H1 (cell line): ENCODE data around the gene MAP4K4. TPM values are rescaled to one million over a fixed set of nuclear protein-coding genes. Genes with fewer than 3 reads are reported as not detected.
A peak's percentile ranks its signal among the peaks of the same experiment; 100 is the strongest.

Experiments
- CTCF ChIA-PET: fragments of 300-600 bp; sonication (Branson Sonifier 250); formaldehyde crosslinking; loops from one replicate; lab custom pipeline; 2021; ENCODE audit not compliant: partially characterized antibody; lab: Charles Lee
- POLR2A ChIA-PET: fragments of 300-600 bp; sonication (Branson Sonifier 250); formaldehyde crosslinking; loops from one replicate; lab custom pipeline; 2021; ENCODE audit warnings: inconsistent platforms; ENCODE audit not compliant: partially characterized antibody; lab: Charles Lee
- DNase-seq, 2 experiments: peaks; one replicate each; pipeline versions ENCODE4 v3.0.0 to v3.0.0-alpha.2; 2010 to 2022; ENCODE audit warnings: low spot score in 2 of 2, low read depth in 1 of 2, mixed read lengths in 1 of 2
- FAIRE-seq: peaks from 2 replicates; lab custom pipeline; 2011; peaks lifted over from hg19 to GRCh38; lab: Jason Lieb, UNC
- H2AFZ ChIP-seq: 2 replicates; pipeline ENCODE4 v1.8.1; 2012; ENCODE audit warnings: low read length, inconsistent platforms
- H2AK5ac ChIP-seq: 2 replicates; pipeline ENCODE4 v1.6.1; 2013; ENCODE audit warnings: low read depth, low read length
- H2BK120ac ChIP-seq: replicated peaks from 2 replicates; pipeline ENCODE3; 2013; ENCODE audit warnings: low read depth, low read length, inconsistent platforms
- H2BK12ac ChIP-seq: 2 replicates; pipeline ENCODE4 v1.6.1; 2013; ENCODE audit warnings: low read depth, low read length
- H2BK15ac ChIP-seq: 2 replicates; pipeline ENCODE4 v1.6.1; 2013; ENCODE audit warnings: low read length
- H2BK20ac ChIP-seq: 2 replicates; pipeline ENCODE4 v1.6.1; 2013; ENCODE audit warnings: low read length
- H2BK5ac ChIP-seq: 2 replicates; pipeline ENCODE4 v1.6.1; 2013; ENCODE audit warnings: low read depth, low read length
- H3K14ac ChIP-seq: 2 replicates; pipeline ENCODE4 v1.6.1; 2013; ENCODE audit warnings: inconsistent platforms; ENCODE audit not compliant: insufficient read length
- H3K18ac ChIP-seq: 2 replicates; pipeline ENCODE4 v1.6.1; 2013; ENCODE audit warnings: low read length; ENCODE audit errors: extremely low read depth
- H3K23ac ChIP-seq: 2 replicates; pipeline ENCODE4 v1.6.1; 2013; ENCODE audit warnings: inconsistent platforms; ENCODE audit not compliant: insufficient read length
- H3K23me2 ChIP-seq: 2 replicates; pipeline ENCODE4 v1.6.1; 2013; ENCODE audit warnings: low read depth, low read length
- H3K27ac ChIP-seq: 2 replicates; pipeline ENCODE4 v1.6.1; 2011; ENCODE audit warnings: low read depth, low read length, inconsistent platforms
- H3K27me3 ChIP-seq, 4 experiments: replicated peaks in 1 of 4; 1 replicate in 1 of 4; 2 replicates in 3 of 4; pipeline versions ENCODE4 v1.6.1 to v1.8.1; 2011 to 2013; ENCODE audit warnings: low read length in 3 of 4, mild to moderate bottlenecking in 3 of 4, inconsistent platforms in 2 of 4, mixed read lengths in 2 of 4, moderate library complexity in 1 of 4; ENCODE audit not compliant: control insufficient read depth in 3 of 4, insufficient read depth in 3 of 4; ENCODE audit errors: extremely low read depth in 1 of 4
- H3K36me3 ChIP-seq, 4 experiments: 2 replicates each; pipeline versions ENCODE4 v1.6.1 to v1.8.1; 2011 to 2013; ENCODE audit warnings: mild to moderate bottlenecking in 4 of 4, low read length in 3 of 4, moderate library complexity in 2 of 4, control low read depth in 1 of 4, inconsistent platforms in 1 of 4; ENCODE audit not compliant: insufficient read depth in 4 of 4, control insufficient read depth in 2 of 4
- H3K4ac ChIP-seq: replicated peaks from 2 replicates; pipeline ENCODE3; 2013; ENCODE audit warnings: low read length, low read depth, mixed read lengths, inconsistent platforms; ENCODE audit not compliant: insufficient read length
- H3K4me1 ChIP-seq, 4 experiments: replicated peaks in 1 of 4; 1 replicate in 1 of 4; 2 replicates in 3 of 4; pipeline versions ENCODE4 v1.6.1 to v1.8.1; 2011 to 2013; ENCODE audit warnings: low read length in 3 of 4, inconsistent platforms in 2 of 4, mixed read lengths in 1 of 4; ENCODE audit not compliant: insufficient read depth in 4 of 4, control insufficient read depth in 3 of 4
- H3K4me2 ChIP-seq, 2 experiments: 2 replicates each; pipeline versions ENCODE4 v1.6.1 to v1.8.1; 2011 to 2013; ENCODE audit warnings: low read depth in 2 of 2, low read length in 2 of 2, control low read depth in 1 of 2, inconsistent platforms in 1 of 2, mild to moderate bottlenecking in 1 of 2; ENCODE audit not compliant: insufficient read depth in 1 of 2
- H3K4me3 ChIP-seq, 4 experiments: fragments of 200-600, 300-600 bp in 1 of 4; sonication (generic), shearing (Covaris generic), sonication (Bioruptor Twin) in 1 of 4; 2 replicates each; pipeline versions ENCODE4 v1.5.1 to v1.8.1; 2011 to 2016; ENCODE audit warnings: low read length in 4 of 4, low read depth in 3 of 4, control low read depth in 2 of 4, inconsistent platforms in 2 of 4, mild to moderate bottlenecking in 2 of 4, mixed read lengths in 1 of 4, moderate library complexity in 1 of 4; ENCODE audit not compliant: insufficient read depth in 2 of 4; ENCODE audit errors: extremely low read depth in 1 of 4
- H3K56ac ChIP-seq: replicated peaks from 2 replicates; pipeline ENCODE3; 2013; ENCODE audit warnings: low read depth, mild to moderate bottlenecking, mixed read lengths, low read length, inconsistent platforms; ENCODE audit not compliant: insufficient read length
- H3K79me1 ChIP-seq: 2 replicates; pipeline ENCODE4 v1.6.1; 2013; ENCODE audit warnings: low read depth, low read length, control low read depth
- H3K79me2 ChIP-seq, 2 experiments: 2 replicates each; pipeline versions ENCODE4 v1.6.1 to v1.8.1; 2012 to 2013; ENCODE audit warnings: low read length in 2 of 2, mild to moderate bottlenecking in 2 of 2, inconsistent platforms in 1 of 2; ENCODE audit not compliant: insufficient read depth in 2 of 2, control insufficient read depth in 1 of 2
- H3K9ac ChIP-seq, 4 experiments: replicated peaks in 1 of 4; 1 replicate in 1 of 4; 2 replicates in 3 of 4; pipeline versions ENCODE4 v1.6.1 to v1.8.1; 2011 to 2013; ENCODE audit warnings: low read depth in 3 of 4, low read length in 3 of 4, control low read depth in 2 of 4, mild to moderate bottlenecking in 2 of 4, moderate library complexity in 2 of 4, inconsistent platforms in 1 of 4; ENCODE audit errors: extremely low read depth in 1 of 4
- H3K9me3 ChIP-seq, 2 experiments: 2 replicates each; pipeline versions ENCODE4 v1.6.1 to v1.8.1; 2012 to 2013; ENCODE audit warnings: mild to moderate bottlenecking in 2 of 2, moderate library complexity in 2 of 2, control low read depth in 1 of 2, inconsistent platforms in 1 of 2, low read depth in 1 of 2, low read length in 1 of 2, mixed read lengths in 1 of 2; ENCODE audit not compliant: insufficient read depth in 2 of 2
- H4K20me1 ChIP-seq, 2 experiments: replicated peaks in 1 of 2; 2 replicates each; pipeline versions ENCODE3 to v1.8.1; 2011 to 2013; ENCODE audit warnings: inconsistent platforms in 2 of 2, low read length in 2 of 2, mild to moderate bottlenecking in 1 of 2; ENCODE audit not compliant: insufficient read depth in 2 of 2, control insufficient read depth in 1 of 2
- H4K5ac ChIP-seq: 2 replicates; pipeline ENCODE4 v1.6.1; 2013; ENCODE audit warnings: low read length, low read depth, mixed read lengths, inconsistent platforms; ENCODE audit not compliant: insufficient read length
- H4K8ac ChIP-seq: 2 replicates; pipeline ENCODE4 v1.8.0; 2013; ENCODE audit warnings: mild to moderate bottlenecking, moderate library complexity, low read length, inconsistent platforms; ENCODE audit not compliant: insufficient read depth; ENCODE audit errors: extremely low read depth
- H4K91ac ChIP-seq: replicated peaks from 2 replicates; pipeline ENCODE3; 2013; ENCODE audit warnings: low read length, mixed read lengths, inconsistent platforms; ENCODE audit not compliant: insufficient read length
- MAFK ChIP-seq: IDR thresholded peaks from 2 replicates; pipeline ENCODE4 v1.6.1; 2012; ENCODE audit warnings: low read depth, mild to moderate bottlenecking, improper control_type of control experiment, low read length
- SIX5 ChIP-seq: IDR thresholded peaks from 2 replicates; pipeline ENCODE4 v1.6.1; 2011; ENCODE audit warnings: mild to moderate bottlenecking, low read depth, low read length
- WGBS, 2 experiments: shearing (Covaris generic) in 1 of 2; methylation state at CpG; one replicate each; pipeline versions ENCODE4 v1.1.6 to v1.1.7; 2013 to 2015; ENCODE audit warnings: low lambda C conversion rate in 2 of 2, mixed read lengths in 2 of 2, inconsistent platforms in 1 of 2, low coverage in 1 of 2, missing lambda C conversion rate in 1 of 2; ENCODE audit not compliant: insufficient replicate concordance in 2 of 2, insufficient coverage in 1 of 2, insufficient read length in 1 of 2; ENCODE audit errors: extremely low coverage in 1 of 2, missing lambda C conversion rate in 1 of 2; 5-methylcytosine and 5-hydroxymethylcytosine counted together
- polyA plus RNA-seq, 7 experiments: library from polyadenylated mRNA; depleted of rRNA in 3 of 7; stranded (reverse) in 5 of 7; unstranded in 2 of 7; fragments of >200 nt in 5 of 7; fragments of 200-250 nt in 2 of 7; gene quantifications; 1 replicate in 5 of 7; 2 replicates in 1 of 7; 4 replicates in 1 of 7; pipeline versions ENCODE4 v1.2.1 to v1.2.3, GENCODE V29; 2011 to 2013; ENCODE audit warnings: missing spikeins in 2 of 7, mixed read lengths in 2 of 7
- total RNA-seq: library from RNA; stranded (reverse); fragmentation: NEBNext Ultra II Directional; extraction: Animal tissue kit (Norgen Biotek cat#: 25700); gene quantifications from 2 replicates; pipeline ENCODE4 v1.2.1, GENCODE V29; 2021

The MAP4K4 gene
- total and polyA plus RNA-seq, 2 of the 8 experiments (the other 6 are each of a cell fraction or from before 2014, with no cell fraction given): 53.2 to 138 TPM

DNA sequence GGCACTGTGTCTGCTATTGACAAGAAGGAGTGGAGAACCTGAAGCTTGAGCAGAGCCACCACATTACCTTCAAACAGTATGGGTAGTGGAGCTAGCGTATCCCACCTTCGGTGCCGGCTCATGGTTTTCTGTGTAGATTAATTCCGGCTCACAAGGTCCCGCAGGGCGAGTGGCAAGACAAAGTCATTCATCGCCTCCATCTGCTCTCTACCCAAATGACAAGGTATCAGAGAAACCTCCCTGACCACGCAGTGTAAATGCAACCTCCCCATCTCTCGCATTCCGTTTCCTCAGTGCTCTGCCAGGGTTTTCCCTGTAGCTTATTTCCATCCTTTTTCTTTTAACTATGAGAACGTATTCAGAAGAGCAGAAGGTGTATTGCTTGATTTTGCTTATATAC, 79.8 kb downstream of the MAP4K4 start:
- Histone ChIP-seq H3K4ac (no peak overlapping the region), H4K20me1 (peaks cover 35 to 38% of the 10 kb centered on the region in 2 experiments), H3K79me1 (peaks cover 22% of the 10 kb centered on the region), H2AFZ (no peak overlapping the region), H3K23me2 (no peaks in the 10 kb centered on the region), H4K8ac (no peak overlapping the region), H3K4me2 (no peak overlapping the region), H3K27ac (0 out of 2 replicates have a peak overlapping the region, but pooled peaks have one; percentile 9), H4K91ac (no peak overlapping the region), H3K14ac (no peak overlapping the region), H3K9ac (no peak overlapping the region; a peak in 1 of 7 replicates), H3K9me3 (no peaks in the 10 kb centered on the region), H2BK5ac (no peak overlapping the region), H3K56ac (no peak overlapping the region), H3K18ac (no peak overlapping the region), H3K27me3 (no peaks in the 10 kb centered on the region), H3K23ac (no peak overlapping the region), H3K36me3 (no peaks in the 10 kb centered on the region), H2AK5ac (no peak overlapping the region), H4K5ac (no peak overlapping the region), H3K4me1 (peaks cover 13 to 37% (median 27%) of the 10 kb centered on the region in 4 experiments), H2BK20ac (no peak overlapping the region), H3K4me3 (no peak overlapping the region), H2BK12ac (no peak overlapping the region), H2BK120ac (no peak overlapping the region), H2BK15ac (no peak overlapping the region), H3K79me2 (peaks cover 32 to 100% of the 10 kb centered on the region in 2 experiments)
- FAIRE-seq (no peak), DNase-seq (no peak)
- ChIA-PET POLR2A (interaction anchor here (0.9 to 1.1 kb wide), 3 partner anchors 10 to 24 kb away, joined by 3 read pairs; no protein-coding TSS in a partner anchor), CTCF (interaction anchor here (0.7 to 4.4 kb wide), 6 partner anchors 11 to 358 kb away, joined by 3 to 17 read pairs (median 4); no protein-coding TSS in a partner anchor)
- 75% methylated on average over 11 of the region's 11 CpGs; no CpG with 5 or more reads in 1 of the 2 experiments for WGBS, 2 experiments
- TF ChIP-seq MAFK (no peak), SIX5 (0 out of 2 replicates have a peak, but pooled peaks have one; percentile 2)
